OCI-M1 (cell line): ENCODE data around the gene STAM.

Source experiments
- DNase-seq: peaks from one replicate; lab custom pipeline; 2025; lab: John Stamatoyannopoulos, UW

Gene STAM

GRCh38 chr10:17647326-17647725, 3.4 kb downstream of the STAM start:
- peak; percentile 69 for DNase-seq

DNA sequence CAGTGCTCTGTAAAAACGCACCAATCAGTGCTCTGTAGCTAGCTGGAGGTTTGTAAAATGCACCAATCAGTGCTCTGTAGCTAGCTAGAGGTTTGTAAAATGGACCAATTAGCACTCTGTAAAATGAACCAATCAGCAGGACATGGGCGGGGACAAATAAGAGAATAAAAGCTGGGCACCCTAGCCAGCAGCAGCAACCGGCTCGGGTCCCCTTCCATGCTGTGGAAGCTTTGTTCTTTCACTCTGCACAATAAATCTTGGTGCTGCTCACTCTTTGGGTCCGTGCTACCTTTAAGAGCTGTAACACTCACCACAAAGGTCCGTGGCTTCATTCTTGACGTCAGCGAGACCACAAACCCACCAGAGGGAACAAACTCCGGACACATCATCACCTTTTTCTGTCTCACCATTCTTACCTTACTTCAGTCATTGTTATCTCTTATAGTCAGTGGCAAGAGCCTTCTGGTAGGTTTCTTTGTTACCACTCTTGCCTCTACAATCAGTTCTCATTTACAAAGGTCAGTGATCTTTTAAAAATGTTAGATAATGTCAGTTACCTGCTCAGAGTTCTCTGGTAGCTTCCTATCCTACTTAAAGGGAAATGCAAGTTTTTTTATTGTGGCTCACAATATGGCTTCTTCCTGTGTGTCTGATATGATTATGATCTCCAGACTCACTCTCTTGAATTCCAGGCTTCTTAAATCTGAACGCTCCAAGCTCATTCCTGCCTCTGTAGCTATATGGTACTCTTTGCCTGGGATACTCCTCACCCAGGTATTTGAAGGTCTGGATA, 4.5 kb downstream of the STAM start:
- no peak for DNase-seq

GRCh38 chr10:17649052-17649451, 5.1 kb downstream of the STAM start:
- DNase-seq = no peak

GRCh38 chr10:17649836-17650235, 5.9 kb downstream of the STAM start:
- no peak for DNase-seq

DNA sequence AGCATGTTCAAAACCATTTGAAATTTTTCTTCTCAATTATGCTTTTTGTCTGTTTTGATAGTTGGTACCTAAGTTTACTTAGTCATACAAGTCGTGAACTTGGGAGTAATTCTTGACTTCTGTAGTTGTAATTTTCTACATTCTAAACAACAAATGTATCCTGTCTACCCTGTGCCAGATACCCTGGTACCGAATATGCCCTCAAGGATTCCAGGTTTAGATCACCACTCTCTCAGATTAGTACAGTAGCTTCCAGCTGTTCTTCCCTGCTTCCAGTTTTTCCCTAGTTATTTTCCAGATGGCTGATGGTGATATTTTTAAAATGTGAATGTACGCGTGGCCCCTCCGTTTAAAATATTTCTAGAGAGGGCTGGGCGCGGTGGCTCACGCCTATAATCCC, 6.5 kb downstream of the STAM start:
- DNase-seq = no peak

GRCh38 chr10:17651896-17652295, 7.9 kb downstream of the STAM start:
- DNase-seq = no peak

DNA sequence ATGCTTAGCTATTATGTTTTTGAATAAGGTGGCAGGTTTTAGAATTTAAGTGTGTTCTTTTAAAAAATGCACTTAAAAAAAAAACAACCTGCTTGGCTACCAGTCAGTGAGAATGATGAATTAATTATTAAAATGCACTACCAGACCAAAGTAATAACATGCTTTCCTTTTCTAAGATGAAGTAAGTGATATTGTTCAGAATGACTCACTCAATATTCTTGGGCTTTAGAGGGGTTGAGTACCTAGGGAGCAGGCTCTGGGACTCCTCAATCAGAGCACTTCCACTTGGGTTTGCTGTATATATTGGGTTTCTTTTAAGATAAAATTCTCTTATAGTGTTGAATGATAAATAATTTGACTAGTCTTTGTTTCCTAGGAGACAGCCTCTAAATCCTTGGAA, 8.6 kb downstream of the STAM start:
- DNase-seq = no peak

DNA sequence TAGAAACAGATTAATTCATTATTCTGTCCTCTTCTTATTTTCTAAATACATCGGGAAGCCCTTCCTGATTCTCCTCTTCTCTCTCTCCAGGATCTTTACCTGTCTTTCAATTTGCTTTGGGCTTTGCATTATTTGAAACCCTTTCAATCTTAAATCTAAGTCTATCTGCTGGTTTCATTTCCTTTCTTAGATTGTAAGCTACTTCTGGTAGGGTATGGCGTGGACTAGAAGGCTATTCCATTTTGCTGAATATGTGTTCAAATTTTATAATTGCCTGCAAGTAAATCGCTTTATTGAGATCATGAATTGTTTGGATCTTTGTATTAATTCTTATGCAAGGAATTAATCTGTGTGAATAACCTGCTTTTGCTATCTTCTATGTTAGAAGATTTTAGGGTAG, 11.1 kb downstream of the STAM start:
- no peak for DNase-seq

GRCh38 chr10:17655567-17656146, 11.7 kb downstream of the STAM start:
- peak; percentile 77 for DNase-seq

GRCh38 chr10:17657103-17657500, 13.2 kb downstream of the STAM start:
- no peak for DNase-seq

GRCh38 chr10:17659365-17659764, 15.4 kb downstream of the STAM start:
- DNase-seq = peak; percentile 71

DNA sequence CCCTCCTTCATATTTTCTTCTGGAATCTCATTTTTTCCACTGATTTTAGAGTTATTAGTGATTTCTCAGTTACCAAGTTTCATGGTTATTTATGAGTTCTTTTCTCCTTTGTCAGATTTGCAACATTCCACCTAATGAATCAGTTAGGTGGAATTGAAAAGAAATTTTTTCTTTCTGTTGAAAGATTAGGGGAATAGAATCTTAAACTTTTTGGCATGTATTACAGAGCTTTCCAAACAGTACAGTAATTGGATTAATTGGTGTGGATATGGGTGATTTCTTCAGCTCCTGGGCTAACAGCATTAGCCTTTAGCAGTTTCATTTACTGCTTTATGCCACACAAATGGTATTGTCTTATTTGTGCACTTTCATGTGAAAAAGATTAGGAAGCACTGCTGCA, 17.0 kb downstream of the STAM start:
- DNase-seq = no peak

DNA sequence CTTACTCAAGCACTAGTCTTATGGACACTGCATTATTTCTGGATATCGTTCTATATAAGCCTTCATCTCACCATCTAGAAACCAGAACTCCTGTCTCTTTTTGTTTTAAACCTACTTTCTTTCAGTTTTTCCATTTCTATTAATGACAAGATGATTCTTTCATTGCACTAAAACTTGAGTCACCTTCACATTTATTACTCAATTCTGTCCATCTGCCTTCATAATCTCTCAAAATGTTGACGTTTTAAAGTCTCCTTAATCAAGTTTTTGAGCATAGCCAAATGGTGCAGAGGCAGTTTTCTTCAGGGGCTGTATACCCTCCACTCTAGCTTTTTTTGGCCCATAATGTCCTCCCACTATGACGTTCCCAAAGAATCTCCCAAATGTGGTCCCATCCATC, 17.6 kb downstream of the STAM start:
- no peak for DNase-seq

DNA sequence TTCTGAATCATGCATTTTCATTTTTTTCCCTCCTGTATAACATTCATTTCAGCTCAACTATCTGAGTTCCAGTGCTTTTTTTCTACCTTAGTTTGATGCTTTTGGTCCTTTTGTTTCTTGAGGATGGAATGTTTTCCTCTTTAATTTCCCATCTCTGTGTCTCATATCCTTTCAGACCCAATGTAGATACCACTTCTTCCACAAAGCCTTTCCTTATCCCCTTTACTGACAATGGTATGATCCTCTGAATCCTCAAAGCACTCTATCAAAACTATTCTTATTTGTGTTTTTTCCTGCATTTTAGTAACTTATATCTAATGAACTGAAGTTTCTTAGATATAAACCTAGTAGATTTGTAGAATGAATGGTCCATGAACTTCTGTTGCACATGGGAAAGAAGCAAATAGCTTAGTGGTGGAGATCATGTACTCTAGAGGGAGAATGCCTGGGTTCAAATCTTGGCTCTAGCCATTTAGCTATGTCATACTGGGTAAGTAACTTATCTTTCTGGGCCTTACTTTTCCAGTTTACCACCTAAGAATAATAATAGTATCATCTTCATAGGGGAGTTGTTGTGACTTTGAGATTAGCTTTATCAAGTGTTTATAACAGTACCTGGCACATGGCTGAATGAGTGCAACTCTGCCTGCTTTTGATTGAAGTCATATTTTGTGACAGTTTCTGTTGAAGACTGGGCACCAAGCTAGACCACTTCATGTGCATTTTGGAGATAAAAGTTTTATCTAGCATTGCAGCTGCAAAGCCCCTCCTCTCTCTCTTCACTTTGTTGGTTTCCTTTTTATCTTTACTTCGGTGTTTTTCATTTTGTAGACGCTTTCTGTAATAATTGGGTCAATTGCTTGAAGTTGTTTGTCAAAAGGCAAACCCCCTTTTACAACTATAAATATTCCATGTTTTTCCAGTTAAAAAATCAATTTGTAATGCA, 18.5 kb downstream of the STAM start:
- peak; percentile 99 for DNase-seq

DNA sequence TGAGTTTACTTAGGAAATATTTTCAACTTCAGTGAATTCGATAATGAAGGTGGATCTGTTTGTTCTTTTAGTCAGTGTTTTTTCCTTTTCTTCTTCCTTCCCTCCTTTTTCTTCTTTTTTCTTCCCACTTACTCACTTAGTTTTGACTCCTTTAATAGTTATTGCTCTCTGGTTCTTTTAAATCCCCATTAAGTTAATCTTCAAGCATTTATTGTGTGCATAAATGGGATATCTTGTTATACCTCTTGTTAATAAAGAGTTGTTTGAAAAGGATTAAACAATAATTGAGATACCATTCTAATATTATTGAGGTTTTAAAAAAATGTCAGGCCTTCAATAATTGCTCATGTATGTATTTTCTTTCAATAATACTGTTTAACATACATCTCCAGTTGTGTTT, 19.5 kb downstream of the STAM start:
- DNase-seq = no peak

DNA sequence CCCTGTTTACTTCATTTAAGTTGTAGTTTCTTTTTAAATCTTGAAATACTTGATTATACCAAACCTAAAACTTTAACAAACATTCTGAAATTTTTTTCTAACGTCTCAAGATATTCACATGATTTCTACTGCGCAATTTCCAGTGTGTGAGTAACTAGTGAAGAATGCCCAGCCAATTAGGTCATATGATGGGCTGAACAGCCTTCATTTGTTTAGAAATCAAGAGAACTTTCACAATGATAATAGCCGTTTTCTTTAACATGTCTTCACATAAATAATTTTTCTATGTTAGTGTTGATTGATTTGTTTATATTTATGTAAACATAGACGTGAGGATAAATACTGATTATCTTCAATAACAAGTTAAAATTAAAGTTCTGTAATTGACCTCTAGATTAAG, 21.8 kb downstream of the STAM start:
- DNase-seq = no peak

DNA sequence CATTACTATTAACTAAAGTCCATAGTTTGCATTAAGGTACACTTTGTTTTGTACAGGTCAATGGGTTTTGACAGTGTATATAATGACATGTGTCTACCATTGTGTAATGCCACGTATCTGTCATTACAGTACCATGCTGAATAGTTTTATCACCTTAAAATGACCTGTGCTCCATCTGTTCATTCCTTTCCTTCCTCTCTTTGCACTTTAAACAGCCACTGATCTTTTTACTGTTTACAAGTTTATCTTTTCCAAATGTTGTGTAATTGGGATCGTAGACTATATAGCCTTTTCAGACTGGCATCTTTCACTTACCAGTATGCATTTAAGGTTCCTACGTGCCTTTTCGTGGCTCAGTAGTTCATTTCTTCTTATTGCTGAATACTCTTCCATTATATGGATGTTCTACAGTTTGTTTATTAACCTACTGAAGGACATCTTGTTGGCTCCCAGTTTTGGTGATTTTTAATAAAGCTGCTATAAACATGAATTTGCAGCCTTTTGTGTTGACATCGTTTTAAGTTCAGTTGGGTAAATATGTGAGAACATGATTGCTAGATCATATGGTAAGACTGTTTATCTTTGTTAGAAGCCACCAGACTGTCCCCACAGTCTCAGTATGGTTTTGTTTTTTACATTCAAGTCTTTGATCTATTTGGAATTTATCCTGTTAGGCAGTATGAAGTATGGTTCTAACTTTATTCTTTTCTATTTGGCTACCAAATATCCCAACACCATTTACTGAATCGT, 24.7 kb downstream of the STAM start:
- DNase-seq = peak; percentile 69

- DNase-seq = no peak
These were observed 25.4 kb downstream of the STAM start for GRCh38 chr10:17669185-17669872.

DNA sequence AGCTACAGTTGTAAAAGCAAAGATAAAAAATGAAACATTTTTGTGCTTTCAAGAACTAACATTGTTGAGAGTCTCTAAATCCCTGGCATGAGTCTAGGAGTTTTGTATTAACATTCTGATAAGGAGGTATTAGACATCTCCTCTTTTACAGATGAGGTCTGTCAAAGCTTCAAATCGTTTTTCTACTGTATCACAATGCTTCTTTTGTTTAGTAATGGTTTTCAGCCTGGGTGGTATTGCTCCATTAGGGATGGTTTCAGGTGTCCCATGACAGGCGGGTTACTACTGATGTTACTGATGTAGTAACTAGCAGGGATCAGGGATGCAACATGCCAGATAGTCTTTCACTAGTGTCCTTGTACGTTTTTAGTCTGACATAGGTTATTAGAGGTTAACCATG, 27.4 kb downstream of the STAM start:
- no peak for DNase-seq

DNA sequence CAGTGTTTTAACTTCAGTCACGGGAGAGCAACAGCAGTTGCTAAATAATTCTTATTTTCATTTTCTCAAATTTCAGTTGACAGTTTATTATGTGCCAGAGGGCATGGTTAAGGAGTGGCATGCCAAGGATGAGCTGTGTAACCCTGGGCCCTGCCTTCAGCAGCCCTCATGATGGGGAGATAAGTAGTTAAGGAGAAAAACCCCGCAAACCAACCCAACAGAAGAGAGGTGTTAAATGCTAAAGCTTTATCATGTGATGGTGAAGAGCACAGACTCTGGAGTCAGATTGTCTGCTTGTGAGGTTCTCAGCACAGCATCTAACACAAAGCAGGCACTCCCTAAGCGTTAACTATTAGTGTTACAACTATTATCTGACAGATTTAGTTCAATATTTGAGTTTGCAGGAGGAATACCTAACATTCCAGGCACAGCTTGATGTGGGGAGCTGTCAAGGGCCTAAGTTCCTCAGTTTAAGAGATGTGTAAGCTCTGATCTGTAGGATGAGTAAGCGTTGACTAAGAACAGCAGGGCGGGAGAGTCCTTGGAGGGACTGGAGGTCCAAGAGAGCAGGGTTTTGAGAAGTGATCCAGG, 29.6 kb downstream of the STAM start:
- DNase-seq = peak; percentile 89

- DNase-seq = no peak
These were observed 30.6 kb downstream of the STAM start for GRCh38 chr10:17674566-17674965.
